IMR-90 (cell line): ENCODE measurements around the gene SOX21. TPM values are rescaled to one million over a fixed set of nuclear protein-coding genes. Genes with fewer than 3 reads are reported as not detected.

Source experiments
- ATAC-seq: fragments of 200-7000 bp; cut with Tn5 transposase; 2 replicates; pipeline ENCODE4 v1.9.1; 2020; ENCODE audit warnings: low read depth, mild to moderate bottlenecking, moderate library complexity
- BruUV-seq: library from RNA; stranded (reverse); fragments of 400-500 nt; replicated peaks from 2 replicates; lab custom pipeline; 2021; lab: Mats Ljungman, UMichigan
- CTCF ChIA-PET: fragments of 300-600 bp; formaldehyde crosslinking; extraction: SDS; loops from one replicate; lab custom pipeline; 2021; ENCODE audit warnings: antibody characterized with exemption; lab: Yijun Ruan, JAX
- POLR2A ChIA-PET: fragments of 300-600 bp; sonication (Branson Sonifier 250); formaldehyde crosslinking; loops from one replicate; lab custom pipeline; 2022; ENCODE audit warnings: antibody characterized with exemption; ENCODE audit not compliant: unreplicated experiment; lab: Charles Lee
- DNase-seq: peaks from one replicate; pipeline ENCODE4 v3.0.0; 2013
- H2AFZ ChIP-seq: replicated peaks from 2 replicates; pipeline ENCODE3; 2013; ENCODE audit warnings: low read length, mild to moderate bottlenecking; ENCODE audit not compliant: poor library complexity
- H2AK5ac ChIP-seq: 2 replicates; pipeline ENCODE4 v1.6.1; 2013; ENCODE audit warnings: low read depth, low read length, inconsistent platforms
- H2AK9ac ChIP-seq: replicated peaks from 2 replicates; pipeline ENCODE3; 2013; ENCODE audit warnings: mild to moderate bottlenecking, low read depth, low read length, moderate library complexity; ENCODE audit not compliant: poor library complexity
- H2BK120ac ChIP-seq: 2 replicates; pipeline ENCODE4 v1.6.1; 2013; ENCODE audit warnings: low read depth, low read length, inconsistent platforms
- H2BK15ac ChIP-seq: 3 replicates; pipeline ENCODE4 v1.6.1; 2013; ENCODE audit warnings: low read depth, low read length, inconsistent platforms
- H2BK20ac ChIP-seq: 2 replicates; pipeline ENCODE4 v1.6.1; 2013; ENCODE audit warnings: low read depth, mild to moderate bottlenecking, inconsistent platforms, low read length, moderate library complexity
- H2BK5ac ChIP-seq: 2 replicates; pipeline ENCODE4 v1.6.1; 2013; ENCODE audit warnings: mild to moderate bottlenecking, low read depth, low read length, inconsistent platforms; ENCODE audit not compliant: poor library complexity, severe bottlenecking
- H3K14ac ChIP-seq: replicated peaks from 2 replicates; pipeline ENCODE4 v1.6.1; 2013; ENCODE audit warnings: low read depth, low read length, inconsistent platforms
- H3K18ac ChIP-seq: 2 replicates; pipeline ENCODE4 v1.6.1; 2013; ENCODE audit warnings: low read depth, low read length, control low read depth
- H3K23ac ChIP-seq: 2 replicates; pipeline ENCODE4 v1.6.1; 2013; ENCODE audit warnings: low read depth, low read length, inconsistent platforms
- H3K27ac ChIP-seq: 2 replicates; pipeline ENCODE4 v1.5.1; 2013; ENCODE audit warnings: mild to moderate bottlenecking, control low read depth, low read length; ENCODE audit not compliant: insufficient read depth
- H3K27me3 ChIP-seq: 2 replicates; pipeline ENCODE4 v1.6.1; 2013; ENCODE audit warnings: low read length; ENCODE audit not compliant: control insufficient read depth, insufficient read depth
- H3K36me3 ChIP-seq: 2 replicates; pipeline ENCODE4 v1.6.1; 2013; ENCODE audit warnings: low read length, mixed read lengths; ENCODE audit not compliant: control insufficient read depth, insufficient read depth
- H3K4ac ChIP-seq: 2 replicates; pipeline ENCODE4 v1.6.1; 2013; ENCODE audit warnings: low read depth, low read length, inconsistent platforms
- H3K4me1 ChIP-seq: 2 replicates; pipeline ENCODE4 v1.6.1; 2013; ENCODE audit warnings: low read length, mixed read lengths; ENCODE audit not compliant: control insufficient read depth, insufficient read depth
- H3K4me2 ChIP-seq: 2 replicates; pipeline ENCODE4 v1.6.1; 2013; ENCODE audit warnings: low read depth, mild to moderate bottlenecking, control low read depth, low read length, moderate library complexity
- H3K4me3 ChIP-seq: 2 replicates; pipeline ENCODE4 v1.5.1; 2013; ENCODE audit warnings: low read depth, mild to moderate bottlenecking, control low read depth, low read length, moderate library complexity; ENCODE audit not compliant: insufficient read depth
- H3K56ac ChIP-seq: 2 replicates; pipeline ENCODE4 v1.6.1; 2013; ENCODE audit warnings: low read length, inconsistent platforms; ENCODE audit not compliant: insufficient read depth; ENCODE audit errors: extremely low read depth
- H3K79me1 ChIP-seq, 2 experiments: 2 replicates each; pipeline ENCODE4 v1.6.1; 2013; ENCODE audit warnings: low read length in 2 of 2, inconsistent platforms in 1 of 2, low read depth in 1 of 2
- H3K9ac ChIP-seq: 2 replicates; pipeline ENCODE4 v1.6.1; 2013; ENCODE audit warnings: low read depth, low read length, control low read depth
- H3K9me1 ChIP-seq: 2 replicates; pipeline ENCODE4 v1.6.1; 2013; ENCODE audit warnings: low read length, inconsistent platforms; ENCODE audit not compliant: insufficient read depth
- H3K9me3 ChIP-seq: 2 replicates; pipeline ENCODE4 v1.6.1; 2013; ENCODE audit warnings: low read length; ENCODE audit not compliant: control insufficient read depth, insufficient read depth
- H4K20me1 ChIP-seq: 2 replicates; pipeline ENCODE4 v1.6.1; 2013; ENCODE audit warnings: low read length, inconsistent platforms; ENCODE audit not compliant: insufficient read depth
- H4K5ac ChIP-seq: 2 replicates; pipeline ENCODE4 v1.6.1; 2013; ENCODE audit warnings: mild to moderate bottlenecking, low read depth, low read length, control low read depth
- H4K8ac ChIP-seq, 2 experiments: 2 replicates each; pipeline ENCODE4 v1.6.1; 2013; ENCODE audit warnings: low read depth in 2 of 2, low read length in 2 of 2, control low read depth in 1 of 2, inconsistent platforms in 1 of 2
- H4K91ac ChIP-seq: 2 replicates; pipeline ENCODE4 v1.6.1; 2013; ENCODE audit warnings: low read depth, low read length, inconsistent platforms; ENCODE audit not compliant: insufficient read depth
- BHLHE40 ChIP-seq: fragments of 150-350 bp; IDR thresholded peaks from 2 replicates; pipeline ENCODE4 v1.6.1; 2016; ENCODE audit warnings: mild to moderate bottlenecking, low read depth, low read length
- CHD1 ChIP-seq: IDR thresholded peaks from 2 replicates; pipeline ENCODE4 v1.6.1; 2012; ENCODE audit warnings: low read depth, low read length, improper control_type of control experiment
- ELK1 ChIP-seq: fragments of 150-350 bp; IDR thresholded peaks from 2 replicates; pipeline ENCODE4 v1.6.1; 2016; ENCODE audit warnings: low read depth, mild to moderate bottlenecking, low read length, moderate library complexity, borderline replicate concordance
- FOS ChIP-seq: fragments of 150-350 bp; IDR thresholded peaks from 2 replicates; pipeline ENCODE4 v1.6.1; 2016; ENCODE audit warnings: low read depth, low read length
- MAFK ChIP-seq: IDR thresholded peaks from 2 replicates; pipeline ENCODE4 v1.6.1; 2012; ENCODE audit warnings: low read depth, low read length, improper control_type of control experiment
- MAZ ChIP-seq: IDR thresholded peaks from 2 replicates; pipeline ENCODE4 v1.6.1; 2012; ENCODE audit warnings: low read depth, mild to moderate bottlenecking, low read length, improper control_type of control experiment, moderate library complexity, borderline replicate concordance
- POLR2A ChIP-seq: IDR thresholded peaks from 2 replicates; pipeline ENCODE4 v1.6.1; 2012; ENCODE audit warnings: mild to moderate bottlenecking, low read depth, low read length
- WGBS, 2 experiments: methylation state at CpG; one replicate each; pipeline versions ENCODE4 v1.1.5 to v1.1.7; 2013; ENCODE audit warnings: missing lambda C conversion rate in 2 of 2; ENCODE audit not compliant: insufficient read length in 1 of 2; ENCODE audit errors: extremely low coverage in 2 of 2; 5-methylcytosine and 5-hydroxymethylcytosine counted together
- dilution Hi-C: fragments of 300-500 bp; cut with HindIII; formaldehyde crosslinking; loops from one replicate; pipeline ENCODE4 v1.14.3; 2018; ENCODE audit warnings: low sequenced_read_pairs; ENCODE audit not compliant: unreplicated experiment
- in situ Hi-C: fragments of 300-500 bp; cut with MboI; formaldehyde crosslinking; loops from 3 replicates; pipeline ENCODE4 v1.14.3; 2019; ENCODE audit warnings: low sequenced_read_pairs, inconsistent platforms, mixed read lengths
- intact Hi-C: fragments of 100-400 bp; cut with micrococcal nuclease; formaldehyde crosslinking; loops from 2 replicates; pipeline ENCODE4 v1.10.0; 2022
- polyA plus RNA-seq, 3 experiments: library from polyadenylated mRNA; depleted of rRNA; stranded (reverse); fragments of >200 nt; gene quantifications; 2 replicates each; pipeline ENCODE4 v1.2.3, GENCODE V29; 2012; ENCODE audit warnings: low replicate concordance in 1 of 3
- total RNA-seq: library from RNA; depleted of rRNA; stranded (reverse); fragments of >200 nt; gene quantifications from 2 replicates; pipeline ENCODE4 v1.2.3, GENCODE V29; 2012

SOX21 gene
- total and polyA plus RNA-seq, 2 of the 4 experiments (the other 2 are of a cell fraction): not detected

DNA sequence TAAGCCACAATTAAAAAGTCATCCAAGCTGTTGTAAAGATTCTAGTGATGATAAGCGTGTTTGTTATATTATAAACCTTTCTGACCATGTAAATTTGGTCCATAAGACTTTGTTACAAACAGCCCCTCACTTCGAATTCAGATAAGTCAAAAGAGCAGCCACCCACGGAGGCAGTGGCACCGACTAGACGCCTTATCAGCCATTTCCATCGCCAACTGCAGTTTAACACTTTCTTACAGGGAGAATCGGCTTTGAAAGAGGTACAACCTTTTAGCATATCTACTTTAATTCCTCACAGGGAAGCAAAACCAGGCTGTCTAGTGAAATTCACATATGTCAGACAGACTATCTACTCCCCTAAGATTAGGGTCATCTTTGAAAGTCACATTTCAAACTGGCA, 47.5 kb downstream of the SOX21 start:
- dilution Hi-C loops: no loop called here
- H4K8ac ChIP-seq: no peak overlapping the region
- CTCF ChIA-PET: interaction anchor here (1.0 kb wide), 1 partner anchor 10 kb away, joined by 3 read pairs; no protein-coding TSS in a partner anchor
- DNase-seq (no peak), ATAC-seq (no peak)
- H2AK5ac ChIP-seq: no peak overlapping the region
- no CpG with 5 or more reads among the region's 7 CpGs for WGBS, 2 experiments
- no peak overlapping the region for H3K4me3 ChIP-seq
- H2AFZ ChIP-seq: no peak overlapping the region
- peaks cover 62% of the 10 kb centered on the region for H3K27me3 ChIP-seq
- H4K20me1 ChIP-seq: no peaks in the 10 kb centered on the region
- in situ Hi-C loops: loop anchor here (25.0 kb wide), 1 partner anchor 747 kb away; no protein-coding TSS in a partner anchor
- H2BK20ac ChIP-seq: no peak overlapping the region
- no peak overlapping the region for H2BK15ac ChIP-seq
- H2BK120ac ChIP-seq: no peak overlapping the region
- H2BK5ac ChIP-seq: no peak overlapping the region
- H4K5ac ChIP-seq: no peak overlapping the region
- H3K79me1 ChIP-seq: no peaks in the 10 kb centered on the region
- H3K36me3 ChIP-seq: no peaks in the 10 kb centered on the region
- H3K9me3 ChIP-seq: no peaks in the 10 kb centered on the region; the same call in 1 of the 2 replicates
- H3K27ac ChIP-seq: no peak overlapping the region
- TF ChIP-seq ELK1 (no peak), MAZ (no peak), FOS (no peak), POLR2A (no peak), CHD1 (no peak), BHLHE40 (no peak), MAFK (no peak)
- H3K4me2 ChIP-seq: no peak overlapping the region
- no peak overlapping the region for H3K18ac ChIP-seq
- H3K9me1 ChIP-seq: no peaks in the 10 kb centered on the region
- H3K9ac ChIP-seq: no peak overlapping the region
- H3K14ac ChIP-seq: no peak overlapping the region
- intact Hi-C loops: no loop called here
- H3K56ac ChIP-seq: no peak overlapping the region
- POLR2A ChIA-PET: no interaction called here
- H3K4ac ChIP-seq: no peak overlapping the region
- no peak overlapping the region for H3K23ac ChIP-seq
- BruUV-seq: no TSS peak
- H4K91ac ChIP-seq: no peak overlapping the region
- no peak overlapping the region for H2AK9ac ChIP-seq
- H3K4me1 ChIP-seq: no peaks in the 10 kb centered on the region
